HG03280 (cell line): ENCODE results near the gene CDH4.

Experiments
- ATAC-seq: cut with Tn5 transposase; IDR thresholded peaks from one replicate; pipeline ENCODE4 v1.9.1; 2021; ENCODE audit warnings: mild to moderate bottlenecking, moderate library complexity; ENCODE audit not compliant: unreplicated experiment

The CDH4 gene

DNA sequence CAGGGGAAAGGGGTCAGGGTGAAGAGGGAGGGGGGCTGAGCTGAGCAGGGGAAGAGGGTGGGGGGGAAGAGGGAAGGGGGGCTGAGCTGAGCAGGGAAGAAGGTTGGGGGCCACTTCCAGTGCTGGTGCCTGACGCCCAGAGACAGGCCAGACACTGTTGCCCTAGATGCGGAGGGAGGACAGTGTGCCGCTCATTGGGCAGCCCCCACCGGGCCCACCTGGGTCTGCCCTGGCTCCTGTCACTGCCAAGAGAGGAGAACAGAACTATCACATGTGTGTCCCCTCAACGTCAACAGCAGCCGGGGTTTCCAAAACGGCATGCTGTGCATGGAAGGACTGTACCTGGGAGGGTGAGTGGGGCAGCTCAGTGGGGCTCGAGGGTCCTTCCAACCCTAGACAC, 342.1 kb downstream of the CDH4 start:
- no peak for ATAC-seq

DNA sequence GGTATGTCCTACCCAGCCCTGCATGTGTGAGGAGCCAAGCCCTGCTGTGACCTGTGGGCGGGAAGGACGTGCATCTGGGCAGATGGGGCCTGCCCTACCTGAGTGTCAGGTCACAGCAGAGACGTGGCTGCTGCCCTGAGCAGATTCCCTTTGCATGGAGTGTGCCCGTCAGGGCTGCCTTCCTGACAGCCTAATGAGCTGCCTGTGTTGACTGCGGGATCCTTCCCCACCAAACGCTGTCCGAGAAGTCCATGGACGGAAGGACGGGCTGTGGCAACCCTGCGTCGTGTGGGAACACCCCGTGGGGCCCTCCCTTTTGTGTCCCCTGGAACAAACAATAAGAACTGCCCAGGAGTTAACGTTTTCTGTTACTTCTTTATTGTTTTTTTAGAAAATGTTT, 343.2 kb downstream of the CDH4 start:
- no peak for ATAC-seq

DNA sequence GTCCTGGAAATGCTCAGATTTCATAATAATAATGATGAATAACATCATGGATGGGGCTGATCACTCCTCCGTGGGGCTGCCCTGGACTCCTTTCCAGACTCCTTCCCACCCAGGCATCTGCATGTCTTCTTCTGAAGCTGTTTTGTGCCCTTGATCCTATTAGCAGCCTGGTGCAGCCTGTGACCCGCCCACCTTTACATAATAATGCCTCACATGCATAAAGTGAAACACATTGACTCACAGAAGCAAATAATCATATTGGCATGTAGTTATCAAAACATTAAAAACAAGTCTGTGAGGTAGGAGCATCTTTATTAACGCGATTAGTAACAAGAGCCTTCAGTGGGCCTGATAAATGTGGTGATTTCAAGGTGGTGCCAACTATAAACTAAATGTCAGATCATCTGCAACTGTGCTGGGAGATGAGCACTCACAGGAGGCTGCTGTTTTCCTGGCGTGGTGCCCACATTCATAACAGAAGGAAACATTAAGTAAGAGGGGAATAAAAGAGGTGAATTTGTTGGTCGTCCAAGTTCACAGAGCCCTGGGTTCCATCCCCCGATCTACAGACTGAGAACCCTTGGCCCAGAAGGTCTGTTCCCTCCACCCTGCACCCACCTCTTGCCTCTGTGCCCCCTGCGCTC, 344.7 kb downstream of the CDH4 start:
- ATAC-seq, result no peak

DNA sequence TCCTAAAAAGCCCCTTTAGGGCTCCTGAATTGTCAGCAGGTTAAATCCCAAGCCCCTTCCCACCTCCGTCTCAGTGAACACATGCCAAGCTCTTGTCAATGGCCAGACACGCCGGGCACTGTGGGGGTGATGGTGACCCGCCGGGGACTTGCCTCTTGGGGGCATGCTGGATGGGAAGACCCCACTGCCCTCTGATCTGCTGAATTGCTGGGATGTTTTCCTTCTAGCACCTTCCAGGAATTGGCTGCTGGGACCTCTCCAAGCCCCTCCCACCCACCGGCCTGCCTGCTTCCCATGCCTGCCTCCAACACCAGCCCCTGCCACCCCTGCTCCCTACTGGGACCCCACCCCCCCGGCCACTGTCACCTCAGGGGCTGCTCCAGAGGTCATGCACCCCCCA, 345.9 kb downstream of the CDH4 start:
- no peak for ATAC-seq

DNA sequence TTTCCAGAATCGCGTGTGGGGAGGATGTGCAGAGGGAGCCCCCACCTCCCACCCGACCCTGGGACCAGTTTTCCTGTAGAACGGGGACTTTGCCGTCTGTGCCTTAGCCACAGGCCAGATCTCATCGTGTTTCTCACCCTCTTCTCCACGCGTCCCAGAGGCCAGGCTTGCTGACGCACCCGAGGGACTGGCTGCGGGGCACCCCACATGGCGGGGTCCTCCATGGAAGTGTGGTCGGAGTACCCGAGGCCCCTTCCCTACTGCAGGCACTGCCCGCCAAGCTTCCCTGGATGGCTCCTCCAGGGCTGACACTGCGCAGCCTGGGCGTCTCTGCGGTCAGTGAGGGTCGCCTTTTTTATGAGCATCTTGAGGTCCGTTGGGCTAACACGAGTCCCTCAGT, 346.5 kb downstream of the CDH4 start:
- ATAC-seq, result no peak

DNA sequence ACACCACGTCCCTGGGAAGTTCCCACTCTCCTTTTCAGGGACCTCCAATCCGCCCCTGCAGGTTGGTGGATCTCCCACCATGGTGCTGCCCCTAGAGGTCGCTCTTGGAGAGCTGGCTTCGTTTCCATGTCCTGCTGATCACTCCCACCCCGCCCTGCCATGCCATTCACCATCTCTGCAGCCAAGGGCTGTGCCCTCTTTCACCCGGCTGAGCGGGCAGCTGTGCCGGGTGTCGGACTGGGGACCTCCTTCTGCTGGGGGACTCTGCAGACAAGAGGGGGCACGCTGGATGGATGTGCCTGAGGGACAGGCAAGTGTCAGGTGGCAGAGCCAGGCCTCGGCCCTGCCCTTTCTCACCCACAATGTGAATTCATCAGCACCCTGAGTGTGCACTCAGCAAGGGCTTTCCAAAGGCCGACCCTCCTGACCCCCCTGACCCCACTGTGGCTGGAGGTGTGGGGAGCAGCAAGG, 347.0 kb downstream of the CDH4 start:
- no peak for ATAC-seq

DNA sequence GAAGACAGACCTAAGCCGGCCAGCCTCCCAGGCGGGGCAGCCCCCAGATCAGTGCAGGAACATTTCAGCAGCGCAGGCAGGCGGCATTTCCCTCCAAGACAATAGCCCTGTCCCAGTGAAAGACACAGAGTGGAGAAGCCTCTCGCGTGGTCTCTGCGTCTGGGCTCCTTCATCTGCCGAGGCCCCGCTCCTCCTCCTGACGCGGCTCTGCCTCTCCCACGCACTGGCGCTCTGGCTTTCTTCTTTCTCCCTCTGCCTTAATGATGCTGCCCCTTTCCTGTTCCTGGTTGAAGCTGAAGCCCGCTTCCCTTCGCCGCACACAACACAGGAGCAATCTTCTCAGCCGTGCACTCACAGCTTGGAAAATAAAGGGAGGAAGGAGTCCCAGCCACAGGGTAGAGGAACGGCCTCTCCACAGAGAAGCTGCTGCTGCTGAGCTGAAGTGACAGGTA, 347.5 kb downstream of the CDH4 start:
- ATAC-seq, result no peak

DNA sequence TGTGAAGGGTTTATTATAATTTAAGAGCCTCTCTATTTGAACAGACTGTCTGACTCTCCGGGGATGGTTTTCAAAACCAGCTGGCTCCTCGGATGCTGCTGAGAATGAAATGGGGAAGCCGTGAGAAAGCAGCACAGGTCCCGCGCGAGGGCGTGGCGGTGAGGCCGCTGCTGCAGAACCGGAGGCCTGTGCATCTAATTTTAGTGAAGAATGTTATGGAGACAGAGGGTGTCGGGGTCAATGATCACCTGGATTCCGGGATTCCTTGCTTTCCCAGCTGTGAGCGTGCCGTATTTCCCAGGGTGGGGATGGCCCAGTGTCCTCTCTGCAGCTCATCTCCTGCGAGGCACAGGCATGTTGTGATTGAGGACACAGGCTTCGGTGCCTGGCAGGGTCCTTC, 348.0 kb downstream of the CDH4 start:
- ATAC-seq, result no peak

DNA sequence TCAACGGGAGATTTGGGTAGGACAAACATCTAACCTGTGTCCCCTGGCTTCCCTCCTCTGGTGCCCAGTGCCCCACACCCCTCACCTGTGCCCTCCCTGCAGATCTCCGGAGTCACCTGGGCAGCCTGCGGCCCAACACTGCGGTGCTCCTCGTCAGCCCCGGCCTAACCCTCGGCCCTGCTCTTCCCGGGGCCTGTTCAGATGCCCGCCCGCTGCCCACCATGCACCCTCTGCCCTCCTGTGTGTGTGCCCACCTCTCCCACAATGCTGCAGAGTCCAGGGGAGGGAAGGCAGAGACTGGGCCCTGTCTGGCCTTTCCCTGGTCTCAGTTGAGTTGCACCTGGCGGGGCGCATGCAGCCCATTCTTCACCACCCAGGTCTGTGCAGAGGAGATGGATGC, 349.3 kb downstream of the CDH4 start:
- ATAC-seq, result no peak

DNA sequence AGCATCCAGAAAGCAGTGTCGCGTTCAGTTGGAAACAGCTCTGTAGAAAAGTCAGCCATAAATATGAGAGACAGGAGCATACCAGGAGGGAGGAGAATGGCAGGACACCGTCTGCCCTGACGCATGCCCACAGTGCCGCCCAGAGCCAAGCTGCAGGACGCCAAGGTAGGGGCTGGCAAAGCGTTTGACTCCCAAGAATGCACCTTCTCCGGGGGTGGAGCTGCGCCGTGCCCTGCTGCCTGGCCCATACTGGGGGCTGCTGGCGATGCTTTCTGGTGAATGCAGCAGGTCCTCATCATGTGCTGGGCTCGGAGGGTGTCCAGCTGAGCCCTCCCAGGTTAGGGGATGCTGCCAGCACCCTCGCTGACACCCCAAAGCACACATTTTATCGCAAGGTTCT, 349.8 kb downstream of the CDH4 start:
- no peak for ATAC-seq

DNA sequence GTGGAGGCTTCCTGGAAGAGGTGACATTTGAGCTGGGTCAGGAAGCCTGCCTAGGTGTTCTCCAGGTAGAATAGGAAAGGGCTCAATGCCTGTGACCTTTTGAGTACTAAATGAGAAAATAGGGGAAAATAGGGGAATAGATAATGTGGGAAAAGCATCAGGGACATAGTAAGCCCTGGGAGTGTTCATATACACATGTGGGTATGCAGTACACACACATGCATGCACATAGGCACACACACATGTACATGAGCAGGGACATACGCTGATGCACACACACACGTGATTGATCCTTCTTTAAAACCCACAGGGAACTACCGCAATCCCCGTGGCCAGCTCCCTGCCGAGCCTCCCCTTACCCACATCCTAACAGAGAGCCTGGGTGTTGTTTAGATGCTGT, 351.7 kb downstream of the CDH4 start:
- no peak for ATAC-seq

DNA sequence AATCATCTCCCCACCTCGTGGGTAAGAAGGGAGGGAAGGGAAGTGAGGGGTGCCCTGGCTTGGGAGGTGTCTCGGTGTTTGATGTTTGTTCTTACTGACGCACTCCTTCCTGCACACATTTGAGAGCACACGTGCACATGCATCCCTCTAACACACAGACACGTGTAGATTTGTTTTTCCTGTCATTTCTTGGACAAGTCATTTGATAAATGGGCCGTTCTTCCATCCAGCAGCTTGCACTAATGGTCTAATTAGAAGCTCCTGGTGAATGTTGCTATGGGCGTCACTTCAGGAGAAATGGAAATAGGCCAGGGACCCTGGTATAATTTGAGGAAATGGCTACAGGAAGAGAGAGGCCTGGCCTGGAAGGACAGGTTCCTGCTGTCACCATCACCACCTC, 352.5 kb downstream of the CDH4 start:
- ATAC-seq, result no peak

DNA sequence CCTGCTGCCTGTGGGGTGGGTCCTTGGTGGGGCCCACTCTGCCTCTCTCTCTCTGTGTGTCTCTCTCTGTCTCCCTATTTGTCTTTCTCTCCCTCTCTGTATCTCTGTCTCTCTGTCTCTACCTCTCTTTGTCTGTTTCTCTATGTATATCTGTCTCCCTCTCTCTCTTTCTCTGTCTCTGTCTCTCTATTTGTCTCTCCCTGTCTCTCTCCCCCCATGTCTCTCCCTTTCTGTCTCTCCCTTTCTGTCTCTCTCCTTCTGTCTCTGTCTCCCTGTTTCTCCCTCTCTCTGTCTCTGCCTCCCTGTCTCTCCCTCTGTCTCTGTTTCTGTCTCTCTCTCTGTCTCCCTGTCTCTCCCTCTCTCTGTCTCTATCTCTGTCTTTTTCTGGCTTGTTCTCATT, 353.2 kb downstream of the CDH4 start:
- ATAC-seq, result no peak

DNA sequence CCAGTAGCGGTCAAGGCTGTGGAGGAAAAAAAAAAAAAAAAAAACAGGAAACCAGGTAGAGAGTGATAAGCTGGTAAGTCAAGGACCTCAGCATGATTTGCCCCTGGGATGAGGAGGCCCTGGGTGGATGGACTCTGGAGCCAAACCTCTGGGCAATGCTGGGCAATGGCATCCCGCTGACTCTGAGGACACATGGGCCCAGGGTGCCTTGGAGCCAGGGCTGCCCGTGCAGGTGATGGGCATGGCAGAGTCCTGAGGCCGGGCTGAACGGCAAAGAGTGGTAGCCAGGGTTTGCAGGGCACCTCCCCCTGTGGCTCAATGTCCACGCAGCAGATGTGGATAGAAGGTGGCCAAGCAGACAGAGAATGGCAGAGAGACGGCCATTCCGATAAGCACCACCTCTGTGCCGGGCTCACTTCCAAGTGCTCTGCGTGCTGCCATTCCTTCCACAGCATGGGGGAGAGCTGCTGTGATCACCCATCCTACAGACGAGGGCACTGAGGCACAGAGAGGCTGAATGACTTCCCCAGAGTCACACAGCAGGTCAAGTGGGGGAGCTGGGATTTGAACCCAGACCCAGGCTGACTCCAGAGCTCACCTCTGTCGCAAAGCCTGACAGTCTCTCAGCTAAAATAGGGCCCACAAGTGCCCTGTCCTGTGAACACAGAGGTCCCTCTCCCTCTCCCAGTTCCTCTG, 353.9 kb downstream of the CDH4 start:
- ATAC-seq, result no peak

DNA sequence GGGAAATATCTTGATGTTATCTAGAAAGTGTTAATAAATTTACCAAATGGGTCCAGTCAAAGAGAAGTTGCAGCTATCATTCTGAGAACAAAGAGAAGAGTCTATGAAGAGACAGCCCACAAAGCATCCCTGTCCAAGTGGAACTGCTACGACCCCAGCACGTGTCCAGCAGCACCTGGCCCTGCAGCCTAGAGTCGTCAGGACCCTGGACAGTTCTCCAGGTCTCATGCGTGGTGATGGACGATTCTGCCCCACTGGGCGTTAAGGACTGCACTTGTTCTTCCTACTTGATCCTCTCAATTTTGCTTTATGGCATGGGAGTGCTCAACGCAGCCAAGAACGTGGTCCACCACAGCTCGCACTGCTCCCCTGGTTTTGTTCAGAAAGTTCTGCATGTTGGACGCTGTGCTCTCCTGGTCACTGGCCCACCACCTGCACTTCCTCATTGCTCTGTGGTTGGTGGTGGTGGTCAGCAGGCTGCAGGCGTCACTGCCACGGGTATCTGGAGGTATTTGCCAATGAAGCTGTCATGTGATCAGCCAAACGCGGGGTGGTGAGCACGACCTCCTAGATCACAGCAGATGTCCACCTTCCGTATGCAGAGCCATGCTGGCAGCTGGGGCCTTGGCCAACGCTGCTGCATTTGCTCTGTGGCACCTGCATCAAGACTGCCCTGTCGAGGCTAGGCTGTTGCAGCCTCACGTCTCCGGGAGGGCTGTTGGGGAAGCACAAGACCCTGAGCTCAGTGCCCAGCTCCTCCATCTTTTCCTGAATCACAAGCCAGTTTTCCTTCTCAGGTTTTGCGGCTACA, 356.4 kb downstream of the CDH4 start:
- no peak for ATAC-seq

DNA sequence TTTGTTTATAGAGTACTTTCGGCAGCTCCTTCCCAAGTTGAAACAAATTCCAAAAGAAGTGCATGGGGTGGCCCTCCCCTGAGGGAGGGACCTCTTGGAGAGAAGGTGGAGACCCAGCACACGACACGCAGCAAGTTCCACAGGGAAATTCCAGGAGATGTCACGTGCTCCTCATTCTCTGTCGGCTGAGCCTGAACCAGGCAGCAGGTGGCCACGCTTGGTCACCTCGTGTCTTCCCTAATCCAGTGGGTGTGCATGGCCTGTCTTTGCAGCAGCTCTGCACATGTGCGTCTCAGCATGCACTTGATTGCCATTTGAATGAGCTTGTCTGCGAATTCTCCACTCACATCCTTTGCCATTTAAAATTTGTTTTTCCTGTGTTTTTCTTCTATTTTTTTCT, 357.4 kb downstream of the CDH4 start:
- no peak for ATAC-seq

DNA sequence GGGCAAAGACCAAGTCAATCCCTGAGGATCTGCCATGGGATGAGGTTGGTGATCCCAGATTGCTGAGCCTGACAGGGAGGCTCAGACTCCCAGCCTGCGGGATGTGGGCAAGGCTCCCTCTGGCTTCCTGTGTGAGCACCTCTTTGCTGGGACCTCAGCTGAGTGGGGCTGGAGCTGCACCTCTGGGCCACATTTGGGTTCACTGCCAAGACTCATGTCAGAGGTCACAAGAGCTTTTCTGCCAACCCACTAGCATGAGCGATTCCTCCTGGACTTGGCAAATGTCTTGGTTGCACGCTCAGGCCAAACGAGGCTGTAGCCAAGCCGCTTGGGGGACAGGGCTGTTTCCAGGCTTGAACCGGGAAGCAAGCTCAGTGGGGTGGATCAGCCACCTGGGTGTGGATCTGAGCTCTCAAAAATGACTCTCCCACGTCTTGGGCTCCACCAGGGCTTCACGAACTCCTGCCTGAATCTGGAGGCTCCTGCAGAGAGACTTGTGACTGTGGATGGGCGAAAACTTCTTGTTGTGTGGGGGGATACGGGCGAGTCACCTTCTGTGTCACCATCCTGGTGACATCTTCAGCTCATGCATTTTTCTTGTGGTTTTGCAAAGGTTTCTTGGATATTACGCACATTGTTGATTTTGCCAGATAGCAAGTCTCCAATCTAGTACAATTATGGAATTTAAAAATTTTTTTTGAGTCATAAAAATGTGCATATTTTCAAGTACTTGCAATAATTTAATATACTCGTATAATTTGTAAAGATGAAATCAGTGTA, 359.5 kb downstream of the CDH4 start:
- ATAC-seq, result no peak

DNA sequence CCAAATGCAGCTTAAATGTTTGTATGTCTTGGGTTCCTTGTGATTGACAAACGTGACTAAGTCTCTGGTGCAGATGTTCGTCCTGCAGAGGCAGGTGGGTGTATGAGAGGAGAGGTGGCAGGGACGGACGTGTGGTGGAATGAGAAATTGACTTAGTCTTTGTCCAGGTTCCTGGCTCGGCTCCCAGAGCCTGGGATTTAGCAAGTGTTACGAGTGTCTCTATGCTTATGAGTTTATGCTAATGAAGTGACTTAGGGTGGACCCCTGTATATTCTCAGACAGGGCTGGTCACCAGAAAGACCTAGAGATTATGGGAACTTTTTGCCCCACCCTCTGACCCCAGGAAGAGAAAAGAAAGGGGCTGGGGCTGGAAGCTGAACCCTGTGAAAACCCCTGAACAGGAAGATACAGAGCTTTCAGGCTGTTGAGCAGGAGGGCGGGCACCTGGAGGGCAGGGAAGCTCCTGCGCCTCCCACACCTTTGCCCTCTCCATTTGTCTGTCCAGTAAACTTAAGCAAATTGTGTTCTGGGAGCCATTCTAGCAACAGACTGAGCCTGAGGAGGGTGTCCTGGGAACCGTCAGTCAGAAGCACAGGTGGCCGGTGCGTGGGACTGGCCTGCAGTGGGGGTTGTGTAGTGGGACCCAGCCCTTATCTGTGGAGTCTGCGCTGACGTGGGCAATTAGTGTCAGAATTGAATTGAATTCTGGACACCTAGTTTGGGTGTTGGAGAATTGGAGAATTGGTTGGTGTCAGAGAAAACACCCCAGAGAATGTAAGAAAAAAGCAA, 362.1 kb downstream of the CDH4 start:
- ATAC-seq, result no peak

DNA sequence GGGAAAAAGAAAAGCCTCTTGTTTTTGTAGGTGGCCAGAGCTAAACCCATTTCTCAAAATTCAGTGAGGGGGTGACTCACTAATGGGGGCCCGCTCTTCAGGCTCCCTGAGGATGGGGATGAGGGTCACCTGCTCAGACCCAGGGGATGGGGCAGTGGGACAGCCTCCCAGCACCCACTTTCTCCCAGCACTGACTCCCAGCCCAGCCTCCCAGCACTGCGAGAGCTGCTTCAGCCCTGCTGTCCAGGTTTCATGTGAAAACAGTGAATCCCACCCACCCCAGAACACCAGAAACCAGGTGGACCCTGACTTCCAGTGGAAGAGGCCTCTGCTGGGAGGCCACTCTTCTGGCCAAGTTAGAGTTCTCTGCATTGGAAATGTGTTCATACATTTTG, 362.6 kb downstream of the CDH4 start:
- no peak for ATAC-seq

DNA sequence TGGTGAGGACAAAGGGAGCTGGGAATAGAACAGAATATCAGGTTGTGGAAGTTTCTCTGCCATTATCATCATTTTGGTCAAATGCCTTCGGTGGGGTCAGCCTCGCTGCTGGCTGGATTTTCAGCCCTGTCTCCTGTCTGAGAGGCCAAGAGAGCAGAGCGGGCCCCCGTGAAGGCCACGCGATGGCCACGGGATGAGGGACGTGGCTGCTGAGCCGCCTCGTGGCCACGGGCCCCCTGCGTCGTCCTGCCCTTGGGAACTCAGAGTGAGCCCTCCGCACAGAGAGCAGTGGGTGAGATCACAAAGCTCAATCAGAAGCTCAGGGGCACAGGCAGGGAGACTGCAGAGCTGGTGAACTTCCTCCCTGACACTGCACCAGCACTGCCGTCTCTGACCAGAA, 363.7 kb downstream of the CDH4 start:
- no peak for ATAC-seq
